WTC11 (cell line): ENCODE results near the gene ELMO1.

Experiments
- AFF4 ChIP-seq: sonication (generic); formaldehyde crosslinking; IDR thresholded peaks from 2 replicates; pipeline ENCODE4 v1.8.1; 2023; ENCODE audit warnings: mild to moderate bottlenecking, missing genetic modification reagents, borderline replicate concordance
- ARID4B ChIP-seq: sonication (generic); formaldehyde crosslinking; IDR thresholded peaks from 2 replicates; pipeline ENCODE4 v1.8.0; 2023; ENCODE audit warnings: missing genetic modification reagents, mild to moderate bottlenecking, borderline replicate concordance
- ATF2 ChIP-seq: sonication (generic); formaldehyde crosslinking; IDR thresholded peaks from 2 replicates; pipeline ENCODE4 v1.8.1; 2022; ENCODE audit warnings: low read depth, missing genetic modification reagents, borderline replicate concordance
- CTCF ChIP-seq: fragments of 200-600 bp; IDR thresholded peaks from 2 replicates; pipeline ENCODE4 v1.8.0; 2022; ENCODE audit warnings: antibody characterized with exemption
- E2F5 ChIP-seq: sonication (generic); formaldehyde crosslinking; IDR thresholded peaks from 2 replicates; pipeline ENCODE4 v1.8.1; 2022; ENCODE audit warnings: mild to moderate bottlenecking, moderate library complexity, missing genetic modification reagents
- NR3C1 ChIP-seq: sonication (generic); formaldehyde crosslinking; conservative IDR thresholded peaks from 2 replicates; pipeline ENCODE4 v1.8.1; 2023; ENCODE audit warnings: low read depth, mild to moderate bottlenecking, missing genetic modification reagents
- SP1 ChIP-seq: sonication (generic); formaldehyde crosslinking; conservative IDR thresholded peaks from 2 replicates; pipeline ENCODE4 v1.8.1; 2022; ENCODE audit warnings: missing genetic modification reagents
- TCF7 ChIP-seq: sonication (generic); formaldehyde crosslinking; IDR thresholded peaks from 2 replicates; pipeline ENCODE4 v1.8.0; 2022; ENCODE audit warnings: mild to moderate bottlenecking, low read depth, missing genetic modification reagents, moderate library complexity
- USF1 ChIP-seq: sonication (generic); formaldehyde crosslinking; IDR thresholded peaks from 2 replicates; pipeline ENCODE4 v1.8.0; 2022; ENCODE audit warnings: mild to moderate bottlenecking, missing genetic modification reagents

GRCh38 chr7:37434529-37434928, 14.1 kb downstream of the ELMO1 start:
- no peak for TF ChIP-seq ARID4B (CRISPR knock-in tag)
- TF ChIP-seq NR3C1 (CRISPR knock-in tag): no peak
- no peak for TF ChIP-seq SP1
- TF ChIP-seq ATF2 (CRISPR knock-in tag): no peak
- TF ChIP-seq AFF4 (CRISPR knock-in tag): no peak
- TF ChIP-seq CTCF: no peak
- TF ChIP-seq E2F5 (CRISPR knock-in tag): no peak
- TF ChIP-seq TCF7 (CRISPR knock-in tag): no peak
- TF ChIP-seq USF1 (CRISPR knock-in tag): no peak
